Osteocyte (in vitro differentiated cells): ENCODE measurements around the gene CTNNA2. TPM values are rescaled to one million over a fixed set of nuclear protein-coding genes. Genes with fewer than 3 reads are reported as not detected.

ENCODE experiments used
- DNase-seq: peaks from one replicate; pipeline ENCODE4 v3.0.0; 2021; ENCODE audit warnings: mixed read lengths; ENCODE audit not compliant: unreplicated experiment; ENCODE audit errors: extremely low spot score
- H3K27ac Mint-ChIP-seq: one replicate; pipeline ENCODE4 v1.8.0; 2021; ENCODE audit warnings: mild to moderate bottlenecking, mixed read lengths; ENCODE audit not compliant: unreplicated experiment
- H3K27me3 Mint-ChIP-seq: one replicate; pipeline ENCODE4 v1.8.0; 2021; ENCODE audit warnings: mixed read lengths; ENCODE audit not compliant: unreplicated experiment
- H3K36me3 Mint-ChIP-seq: one replicate; pipeline ENCODE4 v1.8.0; 2021; ENCODE audit warnings: mixed read lengths; ENCODE audit not compliant: unreplicated experiment
- H3K4me1 Mint-ChIP-seq: one replicate; pipeline ENCODE4 v1.8.0; 2021; ENCODE audit warnings: mixed read lengths; ENCODE audit not compliant: unreplicated experiment
- H3K4me3 Mint-ChIP-seq: one replicate; pipeline ENCODE4 v1.8.0; 2021; ENCODE audit warnings: mild to moderate bottlenecking, moderate library complexity, mixed read lengths; ENCODE audit not compliant: unreplicated experiment
- H3K9me3 Mint-ChIP-seq: one replicate; pipeline ENCODE4 v1.8.0; 2021; ENCODE audit warnings: mixed read lengths; ENCODE audit not compliant: unreplicated experiment
- total RNA-seq: library from RNA; stranded (reverse); gene quantifications from 2 replicates; pipeline ENCODE4 v1.2.1, GENCODE V29; 2021
- TF ChIP-seq, protein P1 (sequence below): fragments of 200-600 bp; sonication (generic); IDR thresholded peaks from 2 replicates; pipeline ENCODE4 v1.5.0; 2021; ENCODE audit warnings: antibody characterized with exemption, mild to moderate bottlenecking, moderate library complexity

The CTNNA2 gene
- total RNA-seq, 1 donor from 2014 or later, result not detected

DNA sequence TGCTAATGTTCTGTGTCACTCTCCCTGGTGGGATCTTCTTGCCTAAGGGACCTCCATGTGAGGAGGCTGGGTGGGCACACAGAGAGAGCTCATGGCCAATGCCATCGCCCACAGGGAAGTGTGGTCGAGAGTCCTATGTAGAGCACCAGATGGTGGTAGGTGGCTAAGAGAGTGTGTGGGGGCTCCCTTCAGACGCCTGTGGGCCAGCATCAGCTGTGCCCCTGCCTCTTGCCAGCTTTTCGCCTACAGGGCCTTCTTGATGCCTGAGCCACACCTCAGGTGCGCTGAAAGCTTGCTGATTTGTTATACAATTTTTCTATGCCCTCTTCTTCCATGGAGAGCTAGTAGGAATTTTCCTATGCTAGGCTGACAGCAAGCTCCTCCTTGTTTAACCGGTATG lies 753.4 kb downstream of the CTNNA2 start:
- no peak for DNase-seq
- TF ChIP-seq, protein P1, sequence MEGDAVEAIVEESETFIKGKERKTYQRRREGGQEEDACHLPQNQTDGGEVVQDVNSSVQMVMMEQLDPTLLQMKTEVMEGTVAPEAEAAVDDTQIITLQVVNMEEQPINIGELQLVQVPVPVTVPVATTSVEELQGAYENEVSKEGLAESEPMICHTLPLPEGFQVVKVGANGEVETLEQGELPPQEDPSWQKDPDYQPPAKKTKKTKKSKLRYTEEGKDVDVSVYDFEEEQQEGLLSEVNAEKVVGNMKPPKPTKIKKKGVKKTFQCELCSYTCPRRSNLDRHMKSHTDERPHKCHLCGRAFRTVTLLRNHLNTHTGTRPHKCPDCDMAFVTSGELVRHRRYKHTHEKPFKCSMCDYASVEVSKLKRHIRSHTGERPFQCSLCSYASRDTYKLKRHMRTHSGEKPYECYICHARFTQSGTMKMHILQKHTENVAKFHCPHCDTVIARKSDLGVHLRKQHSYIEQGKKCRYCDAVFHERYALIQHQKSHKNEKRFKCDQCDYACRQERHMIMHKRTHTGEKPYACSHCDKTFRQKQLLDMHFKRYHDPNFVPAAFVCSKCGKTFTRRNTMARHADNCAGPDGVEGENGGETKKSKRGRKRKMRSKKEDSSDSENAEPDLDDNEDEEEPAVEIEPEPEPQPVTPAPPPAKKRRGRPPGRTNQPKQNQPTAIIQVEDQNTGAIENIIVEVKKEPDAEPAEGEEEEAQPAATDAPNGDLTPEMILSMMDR, result no peak
- Mint-ChIP-seq H3K27me3 (no peaks in the 10 kb centered on the region), H3K4me3 (no peak overlapping the region), H3K27ac (no peak overlapping the region), H3K36me3 (no peaks in the 10 kb centered on the region), H3K9me3 (peaks cover 22% of the 10 kb centered on the region), H3K4me1 (no peaks in the 10 kb centered on the region)

- no peak for DNase-seq
- TF ChIP-seq, protein P1, result no peak
- Mint-ChIP-seq H3K36me3 (no peaks in the 10 kb centered on the region), H3K4me3 (no peak overlapping the region), H3K9me3 (peaks cover 22% of the 10 kb centered on the region), H3K4me1 (no peaks in the 10 kb centered on the region), H3K27ac (no peak overlapping the region), H3K27me3 (no peaks in the 10 kb centered on the region)
Observed at GRCh38 chr2:80269806-80270205, 757.0 kb downstream of the CTNNA2 start.

- TF ChIP-seq, protein P1, result no peak
- Mint-ChIP-seq H3K27me3 (no peaks in the 10 kb centered on the region), H3K9me3 (peaks cover 23% of the 10 kb centered on the region), H3K36me3 (no peaks in the 10 kb centered on the region), H3K27ac (no peak overlapping the region), H3K4me3 (no peak overlapping the region), H3K4me1 (no peaks in the 10 kb centered on the region)
- no peak for DNase-seq
Observed at GRCh38 chr2:80280598-80280997, 767.7 kb downstream of the CTNNA2 start.

GRCh38 chr2:80281049-80281448 lies 768.2 kb downstream of the CTNNA2 start:
- no peaks in the 10 kb centered on the region for H3K36me3 Mint-ChIP-seq
- H3K4me1 Mint-ChIP-seq, result no peaks in the 10 kb centered on the region
- H3K9me3 Mint-ChIP-seq, result peaks cover 23% of the 10 kb centered on the region
- TF ChIP-seq, protein P1, result no peak
- H3K27ac Mint-ChIP-seq, result no peak overlapping the region
- H3K4me3 Mint-ChIP-seq, result no peak overlapping the region
- no peak for DNase-seq
- H3K27me3 Mint-ChIP-seq, result no peaks in the 10 kb centered on the region

- Mint-ChIP-seq H3K27ac (no peak overlapping the region), H3K27me3 (no peaks in the 10 kb centered on the region)
Observed at GRCh38 chr2:80288576-80288975, 775.7 kb downstream of the CTNNA2 start.

More at GRCh38 chr2:80288576-80288975, 775.7 kb downstream of the CTNNA2 start:
- TF ChIP-seq, protein P1, result no peak
- Mint-ChIP-seq H3K4me3 (no peak overlapping the region), H3K4me1 (no peaks in the 10 kb centered on the region), H3K9me3 (peaks cover 17% of the 10 kb centered on the region), H3K36me3 (no peaks in the 10 kb centered on the region)
- no peak for DNase-seq
